Measurements from ENCODE around the gene E2F7.

The E2F7 gene

DNA sequence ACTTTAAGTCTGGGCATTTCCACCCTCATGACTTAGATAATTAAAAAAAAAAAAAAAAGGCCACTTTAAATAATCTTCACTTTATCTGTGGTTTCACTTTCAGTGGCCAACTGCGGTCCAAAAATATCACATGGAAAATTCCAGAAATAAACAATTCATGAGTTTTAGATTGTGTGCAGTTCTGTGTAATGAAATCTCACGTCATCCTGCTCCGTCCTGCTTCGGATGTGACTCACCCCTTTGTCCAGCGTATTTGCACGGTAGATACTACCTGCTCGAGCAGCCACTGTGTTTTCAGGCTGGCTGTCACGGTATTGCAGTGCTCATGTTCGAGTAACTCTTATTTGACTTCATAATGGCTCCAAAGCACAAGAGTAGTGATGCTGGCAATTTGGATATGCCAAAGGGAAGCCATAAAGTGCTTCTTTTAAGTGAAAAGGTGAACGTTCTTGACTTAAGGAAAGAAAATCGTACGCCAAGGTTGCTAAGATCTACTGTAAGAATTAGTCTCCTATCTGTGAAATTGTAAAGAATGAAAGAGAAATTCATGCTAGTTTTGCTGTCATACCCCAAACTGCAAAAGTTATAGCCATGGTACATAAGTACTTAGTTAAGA, 2.4 kb downstream of the E2F7 start:
- H3K4me3 ChIP-seq (ENCODE audit: low read depth, low read length) = peak overlapping the region; percentile 33

DNA sequence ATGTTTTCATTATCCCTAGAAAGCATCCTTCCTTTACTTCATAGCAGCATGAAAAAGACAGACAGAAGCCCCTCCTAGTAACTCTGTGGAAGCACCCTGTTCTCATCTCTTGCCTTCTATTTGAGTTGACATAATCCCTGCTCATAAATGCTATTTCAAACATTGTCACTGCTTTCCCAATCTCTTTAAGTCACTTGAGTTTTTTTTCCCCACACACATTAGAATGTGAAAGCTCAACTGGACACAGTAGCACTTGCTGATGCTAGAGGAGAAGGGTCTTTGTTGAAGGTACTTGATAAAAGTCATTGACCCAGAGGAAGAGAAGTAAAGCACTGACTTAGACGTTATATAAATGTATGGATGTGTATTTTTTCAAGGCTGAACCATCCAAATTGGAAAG, 3.0 kb downstream of the E2F7 start:
- TF ChIP-seq, protein P1, sequence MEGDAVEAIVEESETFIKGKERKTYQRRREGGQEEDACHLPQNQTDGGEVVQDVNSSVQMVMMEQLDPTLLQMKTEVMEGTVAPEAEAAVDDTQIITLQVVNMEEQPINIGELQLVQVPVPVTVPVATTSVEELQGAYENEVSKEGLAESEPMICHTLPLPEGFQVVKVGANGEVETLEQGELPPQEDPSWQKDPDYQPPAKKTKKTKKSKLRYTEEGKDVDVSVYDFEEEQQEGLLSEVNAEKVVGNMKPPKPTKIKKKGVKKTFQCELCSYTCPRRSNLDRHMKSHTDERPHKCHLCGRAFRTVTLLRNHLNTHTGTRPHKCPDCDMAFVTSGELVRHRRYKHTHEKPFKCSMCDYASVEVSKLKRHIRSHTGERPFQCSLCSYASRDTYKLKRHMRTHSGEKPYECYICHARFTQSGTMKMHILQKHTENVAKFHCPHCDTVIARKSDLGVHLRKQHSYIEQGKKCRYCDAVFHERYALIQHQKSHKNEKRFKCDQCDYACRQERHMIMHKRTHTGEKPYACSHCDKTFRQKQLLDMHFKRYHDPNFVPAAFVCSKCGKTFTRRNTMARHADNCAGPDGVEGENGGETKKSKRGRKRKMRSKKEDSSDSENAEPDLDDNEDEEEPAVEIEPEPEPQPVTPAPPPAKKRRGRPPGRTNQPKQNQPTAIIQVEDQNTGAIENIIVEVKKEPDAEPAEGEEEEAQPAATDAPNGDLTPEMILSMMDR (IDR thresholded peaks at IDR 0.05; ENCODE audit: borderline replicate concordance, insufficient read depth, low read depth, low read length) = no peak
- H3K4me3 ChIP-seq (ENCODE audit: low read depth, low read length) = no peak overlapping the region

More for the DNA sequence above, 2.4 kb downstream of the E2F7 start:
- TF ChIP-seq, protein P1 (IDR thresholded peaks at IDR 0.05; ENCODE audit: borderline replicate concordance, insufficient read depth, low read depth, low read length) = no peak

DNA sequence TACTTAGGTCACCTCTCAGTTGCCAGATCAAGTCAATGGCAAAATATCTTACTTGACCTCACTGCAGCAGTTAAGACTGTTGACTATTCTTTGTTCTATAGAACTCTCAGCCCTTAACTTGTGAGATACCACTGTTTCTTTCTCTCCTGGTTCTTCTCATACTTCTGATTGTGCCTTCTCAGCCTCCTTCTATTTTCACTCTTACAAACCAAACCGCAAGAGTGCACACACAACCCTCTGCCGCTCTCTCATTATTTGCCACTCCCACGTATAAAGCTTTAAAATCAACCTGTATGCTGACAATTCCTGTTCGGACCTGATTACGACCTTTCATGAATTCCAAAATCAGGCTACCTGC, 4.5 kb downstream of the E2F7 start:
- TF ChIP-seq, protein P1 (IDR thresholded peaks at IDR 0.05; ENCODE audit: borderline replicate concordance, insufficient read depth, low read depth, low read length) = no peak
- peak overlapping the region; percentile 12 for H3K4me3 ChIP-seq (ENCODE audit: low read depth, low read length)

DNA sequence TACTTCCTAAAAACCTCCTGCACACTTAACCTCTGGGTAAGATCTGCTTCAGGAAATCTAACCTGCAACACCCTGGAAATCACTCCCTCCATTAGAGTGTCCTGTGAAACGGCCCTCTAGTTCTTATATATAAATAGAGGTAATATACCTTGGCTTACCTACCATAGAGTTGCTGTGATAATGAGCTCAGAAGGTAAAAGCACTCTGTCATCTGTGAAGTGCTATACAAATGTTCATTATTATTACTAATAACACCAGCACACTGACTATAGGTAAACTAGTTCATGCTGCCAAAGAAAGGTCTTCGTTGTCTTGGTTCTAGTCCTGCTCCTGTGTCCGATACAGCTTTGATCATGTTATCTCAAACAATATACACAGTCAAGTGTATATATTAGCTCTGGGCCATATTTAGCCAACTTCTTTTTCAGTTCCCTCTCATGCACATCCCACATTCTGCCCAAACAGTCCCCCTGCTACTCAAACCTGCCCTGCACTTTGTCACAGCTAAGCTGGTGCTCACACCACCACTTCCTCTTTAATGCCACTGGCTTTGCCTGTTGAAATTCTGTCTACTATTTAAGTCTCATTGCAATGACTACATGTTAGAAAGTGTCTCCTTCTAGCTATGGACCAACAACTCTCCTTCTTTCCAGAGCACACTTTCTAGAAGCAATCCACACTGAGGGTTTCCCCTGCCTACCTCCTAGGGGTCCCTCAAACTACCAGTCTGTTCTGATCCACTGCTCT, 5.1 kb downstream of the E2F7 start:
- TF ChIP-seq, protein P1 (IDR thresholded peaks at IDR 0.05; ENCODE audit: borderline replicate concordance, insufficient read depth, low read depth, low read length) = no peak
- peak overlapping the region; percentile 16 for H3K4me3 ChIP-seq (ENCODE audit: low read depth, low read length)

DNA sequence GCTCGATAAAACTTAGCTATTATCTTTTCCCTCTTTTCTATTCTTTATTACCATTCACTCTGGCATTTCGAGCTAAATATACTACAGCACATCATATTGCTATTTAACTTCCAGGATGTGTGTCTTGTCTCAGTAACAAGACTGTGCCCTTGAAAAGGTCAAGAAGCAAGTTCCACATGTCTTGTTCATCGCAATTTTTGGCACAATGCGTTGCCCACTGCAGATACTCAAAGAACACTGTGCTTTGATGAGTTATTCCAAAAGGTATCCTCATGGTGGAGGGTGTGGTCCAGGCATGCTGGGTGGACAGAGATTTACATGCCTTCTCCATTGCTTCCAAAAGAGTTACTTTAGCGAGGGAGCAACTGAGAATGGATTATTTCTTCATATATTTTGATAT, 6.6 kb downstream of the E2F7 start:
- TF ChIP-seq, protein P1 (IDR thresholded peaks at IDR 0.05; ENCODE audit: borderline replicate concordance, insufficient read depth, low read depth, low read length) = no peak
- H3K4me3 ChIP-seq (ENCODE audit: low read depth, low read length) = no peak overlapping the region

DNA sequence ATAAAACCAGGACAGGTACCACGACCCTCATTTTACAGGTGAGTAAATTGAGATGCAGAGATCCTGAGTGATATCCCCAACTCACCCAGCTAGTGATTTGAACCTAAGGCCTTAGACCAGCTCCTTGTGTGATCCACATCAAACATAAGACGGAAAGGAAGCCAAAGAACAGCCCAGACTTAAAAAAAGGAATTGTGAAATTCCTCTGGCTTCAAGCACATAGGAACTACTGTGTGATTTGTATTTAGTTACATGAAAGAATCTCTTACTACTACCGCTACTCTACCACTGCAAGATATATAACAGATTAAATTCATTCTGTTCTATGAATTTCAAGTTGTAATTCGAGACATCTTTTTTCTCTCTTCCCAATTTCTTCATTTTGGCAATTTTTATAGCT, 10.5 kb downstream of the E2F7 start:
- H3K4me3 ChIP-seq (ENCODE audit: low read depth, low read length) = no peak overlapping the region
- TF ChIP-seq, protein P1 (IDR thresholded peaks at IDR 0.05; ENCODE audit: borderline replicate concordance, insufficient read depth, low read depth, low read length) = no peak

DNA sequence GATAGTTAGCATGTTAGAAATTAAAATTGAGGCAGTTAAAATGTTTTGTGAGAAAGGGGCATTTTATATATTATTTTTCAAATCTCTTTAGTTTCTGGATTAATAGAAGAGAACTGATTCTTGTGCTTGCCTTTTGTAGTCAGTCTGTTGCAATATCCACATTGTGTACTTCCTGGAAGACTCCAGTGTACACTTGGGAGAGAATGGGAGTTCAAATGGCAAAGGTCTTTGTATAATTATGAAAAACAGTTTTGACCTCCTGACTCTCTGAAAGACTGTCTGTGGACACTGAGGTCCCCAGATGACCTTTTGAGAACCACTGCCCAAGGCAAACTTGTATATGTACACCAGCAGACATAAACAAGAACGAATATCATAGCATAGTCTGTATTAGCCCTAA, 12.1 kb downstream of the E2F7 start:
- H3K4me3 ChIP-seq (ENCODE audit: low read depth, low read length) = no peak overlapping the region
- TF ChIP-seq, protein P1 (IDR thresholded peaks at IDR 0.05; ENCODE audit: borderline replicate concordance, insufficient read depth, low read depth, low read length) = no peak

Measured in GM12875 (cell line).